Stimulated activated naive B cell treated with anti-CD40 and anti-IgM and Interleukin-4, amounts not matched to agents 10 μg/mL and 1 μg/mL and 100 μg/mL, for 72 hours (primary cell): Measurements from ENCODE around the gene CD68.

Experiments used
- ATAC-seq, 2 donors: fragments of 150-1000 bp; cut with Tn5 transposase; replicated peaks; 2 replicates each; pipeline ENCODE4 v1.10.0; 2021; ENCODE audit warnings: moderate library complexity in 1 of 2
- DNase-seq: peaks from one replicate; pipeline ENCODE4 v3.0.0; 2021
- H3K27ac Mint-ChIP-seq: one replicate; pipeline ENCODE4 v1.8.0; 2022; ENCODE audit warnings: mild to moderate bottlenecking, mixed read lengths
- H3K27me3 Mint-ChIP-seq, 2 donors: one replicate each; pipeline ENCODE4 v1.8.0; 2022; ENCODE audit warnings: mixed read lengths in 2 of 2
- H3K36me3 Mint-ChIP-seq, 2 donors: one replicate each; pipeline ENCODE4 v1.8.0; 2022; ENCODE audit warnings: mixed read lengths in 2 of 2, mild to moderate bottlenecking in 1 of 2
- H3K4me1 Mint-ChIP-seq, 2 donors: one replicate each; pipeline ENCODE4 v1.8.0; 2022; ENCODE audit warnings: mixed read lengths in 2 of 2, mild to moderate bottlenecking in 1 of 2
- H3K4me3 Mint-ChIP-seq, 2 donors: one replicate each; pipeline ENCODE4 v1.8.0; 2022; ENCODE audit warnings: mild to moderate bottlenecking in 2 of 2, mixed read lengths in 2 of 2, moderate library complexity in 1 of 2
- H3K9me3 Mint-ChIP-seq, 2 donors: one replicate each; pipeline ENCODE4 v1.8.0; 2022; ENCODE audit warnings: mixed read lengths in 2 of 2, mild to moderate bottlenecking in 1 of 2

The CD68 gene

GRCh38 chr17:7555320-7555948 lies 24.0 kb upstream of the CD68 start:
- H3K4me1 Mint-ChIP-seq: peaks cover 67 to 87% of the 10 kb centered on the region in 2 donors
- no peaks in the 10 kb centered on the region for H3K9me3 Mint-ChIP-seq
- H3K4me3 Mint-ChIP-seq: no peak overlapping the region
- ATAC-seq: no peak
- peak overlapping the region; percentile 38 for H3K27ac Mint-ChIP-seq
- H3K36me3 Mint-ChIP-seq: peaks cover 4 to 6% of the 10 kb centered on the region in 2 donors
- no peaks in the 10 kb centered on the region for H3K27me3 Mint-ChIP-seq
- DNase-seq: no peak

- no peaks in the 10 kb centered on the region for H3K9me3 Mint-ChIP-seq
- H3K27me3 Mint-ChIP-seq: no peaks in the 10 kb centered on the region
- H3K27ac Mint-ChIP-seq: peak overlapping the region; percentile 70
- no peak for DNase-seq
- H3K4me3 Mint-ChIP-seq: no peak overlapping the region
- ATAC-seq: no peak
- H3K36me3 Mint-ChIP-seq: peaks cover 9 to 12% of the 10 kb centered on the region in 2 donors
- H3K4me1 Mint-ChIP-seq: peaks cover 63 to 85% of the 10 kb centered on the region in 2 donors
These were observed 22.8 kb upstream of the CD68 start for GRCh38 chr17:7556627-7557026.

GRCh38 chr17:7557147-7557764 lies 22.2 kb upstream of the CD68 start:
- H3K27me3 Mint-ChIP-seq: no peaks in the 10 kb centered on the region
- peaks cover 9 to 13% of the 10 kb centered on the region in 2 donors for H3K36me3 Mint-ChIP-seq
- no peaks in the 10 kb centered on the region for H3K9me3 Mint-ChIP-seq
- DNase-seq: no peak
- no peak for ATAC-seq
- H3K4me1 Mint-ChIP-seq: peaks cover 61 to 79% of the 10 kb centered on the region in 2 donors
- H3K4me3 Mint-ChIP-seq: no peak overlapping the region
- H3K27ac Mint-ChIP-seq: no peak overlapping the region

GRCh38 chr17:7557775-7558543 lies 21.5 kb upstream of the CD68 start:
- Mint-ChIP-seq H3K9me3 (no peaks in the 10 kb centered on the region), H3K27ac (peak overlapping the region; percentile 97), H3K36me3 (peaks cover 13 to 20% of the 10 kb centered on the region in 2 donors), H3K4me3 (peak overlapping the region; percentile 93 to 98), H3K4me1 (peaks cover 64 to 81% of the 10 kb centered on the region in 2 donors), H3K27me3 (no peaks in the 10 kb centered on the region)
- ATAC-seq (peak; percentile 62 to 63), DNase-seq (peak; percentile 76)

- H3K4me1 Mint-ChIP-seq: peaks cover 59 to 76% of the 10 kb centered on the region in 2 donors
These were observed 20.7 kb upstream of the CD68 start, which contains the start of gene TNFSF13 for GRCh38 chr17:7558544-7559319. Gene TNFSF13, plus strand, starts transcription at chr17:7558750. Its CDS starts 290 bp downstream, at chr17:7559040.

GRCh38 chr17:7559320-7560171 lies 19.9 kb upstream of the CD68 start:
- no peak for ATAC-seq
- Mint-ChIP-seq H3K27ac (peak overlapping the region; percentile 99), H3K4me3 (peak overlapping the region; percentile 93 to 98), H3K27me3 (no peaks in the 10 kb centered on the region), H3K9me3 (no peaks in the 10 kb centered on the region), H3K36me3 (peaks cover 14 to 24% of the 10 kb centered on the region in 2 donors), H3K4me1 (peaks cover 59 to 76% of the 10 kb centered on the region in 2 donors)
- no peak for DNase-seq

More at GRCh38 chr17:7558544-7559319, 20.7 kb upstream of the CD68 start, which contains the start of gene TNFSF13:
- peaks cover 12 to 20% of the 10 kb centered on the region in 2 donors for H3K36me3 Mint-ChIP-seq
- peak within 1 kb of the TSS; percentile 93 to 98 for H3K4me3 Mint-ChIP-seq
- DNase-seq: no peak
- H3K27ac Mint-ChIP-seq: peak within 1 kb of the TSS; percentile 97
- ATAC-seq: no peak
- no peaks in the 10 kb centered on the region for H3K9me3 Mint-ChIP-seq
- no peaks in the 10 kb centered on the region for H3K27me3 Mint-ChIP-seq

GRCh38 chr17:7560172-7561027 lies 19.0 kb upstream of the CD68 start:
- Mint-ChIP-seq H3K27me3 (no peaks in the 10 kb centered on the region), H3K36me3 (peaks cover 18 to 30% of the 10 kb centered on the region in 2 donors), H3K4me1 (peaks cover 54 to 68% of the 10 kb centered on the region in 2 donors), H3K4me3 (peak overlapping the region; percentile 93 to 98), H3K9me3 (no peaks in the 10 kb centered on the region), H3K27ac (peak overlapping the region; percentile 99)
- ATAC-seq: peak; percentile 47 to 51
- peak; percentile 59 for DNase-seq

- ATAC-seq (peak; percentile 64 to 67), DNase-seq (peak; percentile 83)
- Mint-ChIP-seq H3K4me3 (peak overlapping the region; percentile 93 to 98), H3K4me1 (peaks cover 51 to 64% of the 10 kb centered on the region in 2 donors), H3K27me3 (no peaks in the 10 kb centered on the region), H3K27ac (peak overlapping the region; percentile 99), H3K9me3 (no peaks in the 10 kb centered on the region), H3K36me3 (peaks cover 24 to 37% of the 10 kb centered on the region in 2 donors)
These were observed 18.3 kb upstream of the CD68 start for GRCh38 chr17:7561028-7561575.

GRCh38 chr17:7561589-7562207 lies 17.7 kb upstream of the CD68 start, which contains the start of gene SENP3:
Gene SENP3, plus strand, starts transcription at chr17:7561919. Its CDS starts 1,158 bp downstream, at chr17:7563077.
- peak within 1 kb of the TSS; percentile 99 for H3K27ac Mint-ChIP-seq
- H3K9me3 Mint-ChIP-seq: no peaks in the 10 kb centered on the region
- no peaks in the 10 kb centered on the region for H3K27me3 Mint-ChIP-seq
- ATAC-seq (peak; percentile 77 to 78), DNase-seq (peak; percentile 88)
- H3K4me1 Mint-ChIP-seq: peaks cover 47 to 60% of the 10 kb centered on the region in 2 donors
- peaks cover 26 to 40% of the 10 kb centered on the region in 2 donors for H3K36me3 Mint-ChIP-seq
- H3K4me3 Mint-ChIP-seq: peak within 1 kb of the TSS; percentile 93 to 98

GRCh38 chr17:7562208-7562605 lies 17.2 kb upstream of the CD68 start:
- DNase-seq (no peak), ATAC-seq (peak; percentile 9 to 12)
- H3K4me1 Mint-ChIP-seq: peaks cover 46 to 57% of the 10 kb centered on the region in 2 donors

GRCh38 chr17:7563115-7563869 lies 16.1 kb upstream of the CD68 start:
- peak overlapping the region; percentile 93 to 98 for H3K4me3 Mint-ChIP-seq
- no peak for DNase-seq
- peaks cover 38 to 53% of the 10 kb centered on the region in 2 donors for H3K4me1 Mint-ChIP-seq
- H3K27ac Mint-ChIP-seq: peak overlapping the region; percentile 99
- no peaks in the 10 kb centered on the region for H3K27me3 Mint-ChIP-seq
- no peak for ATAC-seq
- H3K36me3 Mint-ChIP-seq: peaks cover 36 to 48% of the 10 kb centered on the region in 2 donors
- no peaks in the 10 kb centered on the region for H3K9me3 Mint-ChIP-seq

More at GRCh38 chr17:7562208-7562605, 17.2 kb upstream of the CD68 start:
- Mint-ChIP-seq H3K27me3 (no peaks in the 10 kb centered on the region), H3K9me3 (no peaks in the 10 kb centered on the region), H3K27ac (peak overlapping the region; percentile 99), H3K36me3 (peaks cover 30 to 43% of the 10 kb centered on the region in 2 donors), H3K4me3 (peak overlapping the region; percentile 93 to 98)
